Measurements from ENCODE around the gene SRGAP3.

- no peak for TF ChIP-seq POLR2A (IDR thresholded peaks at IDR 0.05)
- TF ChIP-seq, protein P1, sequence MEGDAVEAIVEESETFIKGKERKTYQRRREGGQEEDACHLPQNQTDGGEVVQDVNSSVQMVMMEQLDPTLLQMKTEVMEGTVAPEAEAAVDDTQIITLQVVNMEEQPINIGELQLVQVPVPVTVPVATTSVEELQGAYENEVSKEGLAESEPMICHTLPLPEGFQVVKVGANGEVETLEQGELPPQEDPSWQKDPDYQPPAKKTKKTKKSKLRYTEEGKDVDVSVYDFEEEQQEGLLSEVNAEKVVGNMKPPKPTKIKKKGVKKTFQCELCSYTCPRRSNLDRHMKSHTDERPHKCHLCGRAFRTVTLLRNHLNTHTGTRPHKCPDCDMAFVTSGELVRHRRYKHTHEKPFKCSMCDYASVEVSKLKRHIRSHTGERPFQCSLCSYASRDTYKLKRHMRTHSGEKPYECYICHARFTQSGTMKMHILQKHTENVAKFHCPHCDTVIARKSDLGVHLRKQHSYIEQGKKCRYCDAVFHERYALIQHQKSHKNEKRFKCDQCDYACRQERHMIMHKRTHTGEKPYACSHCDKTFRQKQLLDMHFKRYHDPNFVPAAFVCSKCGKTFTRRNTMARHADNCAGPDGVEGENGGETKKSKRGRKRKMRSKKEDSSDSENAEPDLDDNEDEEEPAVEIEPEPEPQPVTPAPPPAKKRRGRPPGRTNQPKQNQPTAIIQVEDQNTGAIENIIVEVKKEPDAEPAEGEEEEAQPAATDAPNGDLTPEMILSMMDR (IDR thresholded peaks at IDR 0.05) = no peak
These were observed 185.2 kb downstream of the SRGAP3 start for GRCh38 chr3:9064251-9064650.
